ENCODE measurements around the gene ALX3. TPM values are rescaled to one million over a fixed set of nuclear protein-coding genes. Genes with fewer than 3 reads are reported as not detected.

Gene ALX3
- total and polyA plus RNA-seq, 12 donors: 0.04 TPM; not detected in 11

DNA sequence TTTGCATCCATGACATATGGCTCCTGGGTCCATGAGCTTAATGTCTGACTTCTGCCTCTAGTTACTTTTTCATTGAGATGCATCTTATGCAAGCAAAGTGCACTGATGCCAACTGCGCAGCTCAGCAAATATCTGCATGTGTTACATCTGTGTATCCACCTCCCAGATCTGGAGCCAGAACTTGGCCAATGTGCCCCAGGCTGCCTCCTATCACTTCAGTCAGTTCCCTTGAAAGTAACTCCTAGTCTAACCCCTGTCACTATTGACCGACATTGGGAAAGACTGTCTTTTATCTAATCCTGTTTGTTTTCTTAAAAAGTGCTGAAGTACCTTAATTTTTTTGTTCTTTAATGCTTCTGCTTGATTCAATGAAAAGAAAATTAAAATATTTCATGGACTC is 22.5 kb upstream of the ALX3 start:
- H3K27ac ChIP-seq: no peak overlapping the region
- 87 to 92% methylated on average over 2 of the region's 2 CpGs for WGBS, 2 donors
- H3K4me1 ChIP-seq: peaks cover 0 to 10% (median 3%) of the 10 kb centered on the region in 9 donors
- H3K4me3 ChIP-seq: no peak overlapping the region
- TF ChIP-seq, protein P1, sequence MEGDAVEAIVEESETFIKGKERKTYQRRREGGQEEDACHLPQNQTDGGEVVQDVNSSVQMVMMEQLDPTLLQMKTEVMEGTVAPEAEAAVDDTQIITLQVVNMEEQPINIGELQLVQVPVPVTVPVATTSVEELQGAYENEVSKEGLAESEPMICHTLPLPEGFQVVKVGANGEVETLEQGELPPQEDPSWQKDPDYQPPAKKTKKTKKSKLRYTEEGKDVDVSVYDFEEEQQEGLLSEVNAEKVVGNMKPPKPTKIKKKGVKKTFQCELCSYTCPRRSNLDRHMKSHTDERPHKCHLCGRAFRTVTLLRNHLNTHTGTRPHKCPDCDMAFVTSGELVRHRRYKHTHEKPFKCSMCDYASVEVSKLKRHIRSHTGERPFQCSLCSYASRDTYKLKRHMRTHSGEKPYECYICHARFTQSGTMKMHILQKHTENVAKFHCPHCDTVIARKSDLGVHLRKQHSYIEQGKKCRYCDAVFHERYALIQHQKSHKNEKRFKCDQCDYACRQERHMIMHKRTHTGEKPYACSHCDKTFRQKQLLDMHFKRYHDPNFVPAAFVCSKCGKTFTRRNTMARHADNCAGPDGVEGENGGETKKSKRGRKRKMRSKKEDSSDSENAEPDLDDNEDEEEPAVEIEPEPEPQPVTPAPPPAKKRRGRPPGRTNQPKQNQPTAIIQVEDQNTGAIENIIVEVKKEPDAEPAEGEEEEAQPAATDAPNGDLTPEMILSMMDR (IDR thresholded peaks at IDR 0.05): no peak
- intact Hi-C loops (cut with DNase I): no loop called here
- ATAC-seq (no peak), DNase-seq (no peak)
- no peaks in the 10 kb centered on the region for H3K36me3 ChIP-seq
- H3K9me3 ChIP-seq: no peaks in the 10 kb centered on the region
- peaks cover 0 to 18% (median 13%) of the 10 kb centered on the region in 7 donors for H3K27me3 ChIP-seq

- Histone ChIP-seq H3K27ac (no peak overlapping the region), H3K27me3 (peaks cover 0 to 25% (median 13%) of the 10 kb centered on the region in 7 donors), H3K4me1 (peaks cover 0 to 10% (median 3%) of the 10 kb centered on the region in 9 donors), H3K4me3 (no peak overlapping the region), H3K36me3 (no peaks in the 10 kb centered on the region), H3K9me3 (no peaks in the 10 kb centered on the region)
- ATAC-seq: no peak
- intact Hi-C loops (cut with DNase I): no loop called here
- DNase-seq: no peak
- TF ChIP-seq, protein P1 (IDR thresholded peaks at IDR 0.05): no peak
- WGBS, 2 donors: 73 to 79% methylated on average over 3 of the region's 3 CpGs
Observed at GRCh38 chr1:110091791-110092190, 21.3 kb upstream of the ALX3 start.

DNA sequence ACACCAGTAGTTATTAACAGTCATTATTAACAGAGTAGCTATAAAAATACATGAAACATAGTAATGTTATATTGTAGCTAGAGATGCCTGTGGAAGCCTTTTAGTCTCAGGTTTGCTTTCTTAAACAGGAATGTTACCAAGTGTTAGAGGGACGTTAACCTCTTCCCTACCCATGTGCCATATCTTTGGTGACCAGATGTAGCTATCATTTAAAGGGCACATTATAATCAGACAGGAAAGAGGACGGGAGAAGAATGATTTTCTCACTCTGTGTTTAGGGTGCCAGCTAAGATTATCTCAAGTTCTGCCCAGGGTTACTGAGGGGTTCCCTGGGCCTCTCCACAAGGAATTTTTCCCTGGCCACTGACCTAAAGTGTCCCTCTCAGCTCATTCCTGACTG is 20.9 kb upstream of the ALX3 start:
- Histone ChIP-seq H3K4me1 (peaks cover 0 to 10% (median 3%) of the 10 kb centered on the region in 9 donors), H3K9me3 (no peaks in the 10 kb centered on the region), H3K4me3 (no peak overlapping the region), H3K36me3 (no peaks in the 10 kb centered on the region), H3K27ac (no peak overlapping the region), H3K27me3 (peaks cover 0 to 29% (median 12%) of the 10 kb centered on the region in 7 donors)
- intact Hi-C loops (cut with DNase I): no loop called here
- ATAC-seq (no peak), DNase-seq (no peak)
- WGBS, 2 donors: 70 to 73% methylated on average over 2 of the region's 2 CpGs
- TF ChIP-seq, protein P1 (IDR thresholded peaks at IDR 0.05): no peak

DNA sequence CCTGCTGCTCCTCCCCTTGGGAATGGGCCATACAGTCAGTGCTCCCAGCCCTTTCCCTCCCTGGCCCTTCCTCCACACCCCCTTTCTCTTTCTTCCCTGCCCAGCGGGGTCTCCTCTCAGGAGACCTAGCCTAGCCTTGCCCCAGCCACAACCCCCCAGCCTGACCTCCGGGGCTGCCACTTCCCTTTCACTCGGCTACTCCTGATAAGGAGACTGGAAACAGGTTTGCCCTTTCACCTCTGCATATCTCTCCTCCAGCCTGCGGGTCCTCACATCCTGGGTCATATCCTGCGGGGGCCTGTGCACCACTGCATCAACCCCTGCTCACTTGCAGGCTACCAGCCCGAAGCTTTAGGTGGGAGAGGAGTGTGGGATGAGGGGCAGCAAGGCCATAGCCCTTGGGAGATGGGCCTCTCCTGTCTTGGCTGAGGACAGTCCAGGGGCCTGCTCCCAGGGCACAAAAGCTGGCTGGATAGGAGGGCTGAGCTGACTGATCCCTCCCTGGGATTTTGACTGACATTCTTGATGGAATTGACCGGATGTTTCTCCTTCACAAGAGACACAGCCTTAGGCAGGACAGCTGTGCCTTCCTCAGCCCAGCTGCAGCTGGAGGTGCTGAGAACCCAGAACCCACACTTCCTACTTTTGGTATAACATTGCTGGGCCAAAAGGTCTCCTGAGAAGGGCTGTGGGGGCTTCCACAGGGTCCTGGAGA is 19.2 kb upstream of the ALX3 start:
- TF ChIP-seq, protein P1 (IDR thresholded peaks at IDR 0.05): no peak
- Histone ChIP-seq H3K27me3 (peaks cover 0 to 37% (median 15%) of the 10 kb centered on the region in 7 donors), H3K36me3 (no peaks in the 10 kb centered on the region), H3K27ac (no peak overlapping the region), H3K4me1 (peaks cover 0 to 16% (median 3%) of the 10 kb centered on the region in 9 donors), H3K4me3 (no peak overlapping the region), H3K9me3 (no peaks in the 10 kb centered on the region)
- WGBS, 2 donors: 53 to 56% methylated on average over 7 of the region's 7 CpGs
- intact Hi-C loops (cut with DNase I): no loop called here
- ATAC-seq (peak in 3 of 8 donors; percentile 10 to 34 (median 10)), DNase-seq (no peak)

All from heart right ventricle (tissue), 16 donors.